GM10266 (cell line): ENCODE data around the gene OR1L8.

Source experiments
- DNase-seq: peaks from one replicate; pipeline ENCODE4 v3.0.0; 2012; ENCODE audit errors: extremely low spot score
- CTCF ChIP-seq: IDR thresholded peaks from 2 replicates; pipeline ENCODE4 v1.5.1; 2012; ENCODE audit warnings: mild to moderate bottlenecking, low read depth; ENCODE audit not compliant: control insufficient read depth, insufficient read depth; ENCODE audit errors: missing control alignments

The OR1L8 gene

GRCh38 chr9:122572456-122572855, 10.7 kb downstream of the OR1L8 start:
- TF ChIP-seq CTCF = no peak
- no peak for DNase-seq

GRCh38 chr9:122567901-122568300, 15.3 kb downstream of the OR1L8 start:
- DNase-seq = no peak
- no peak for TF ChIP-seq CTCF

- no peak for DNase-seq
- TF ChIP-seq CTCF = no peak
Observed at GRCh38 chr9:122562134-122562760, 20.9 kb downstream of the OR1L8 start.

- TF ChIP-seq CTCF = no peak
- no peak for DNase-seq
Observed at GRCh38 chr9:122561446-122561845, 21.7 kb downstream of the OR1L8 start.

- TF ChIP-seq CTCF = no peak
- no peak for DNase-seq
Observed at GRCh38 chr9:122552812-122553211, 30.4 kb downstream of the OR1L8 start, which contains the start of gene OR1N2. Gene OR1N2 (plus strand): TSS chr9:122553112. CDS start chr9:122553212, 100 bp downstream.

GRCh38 chr9:122551371-122551770, 31.8 kb downstream of the OR1L8 start:
- DNase-seq = no peak
- TF ChIP-seq CTCF = no peak

- no peak for DNase-seq
- TF ChIP-seq CTCF = no peak
Observed at GRCh38 chr9:122546196-122546595, 37.0 kb downstream of the OR1L8 start.
